ENCODE results near the gene AMD1.
A peak's percentile ranks its signal among the peaks of the same experiment; 100 is the strongest.
"Not testable (repeated sequence)": the region's sequence is repeated elsewhere in the genome, so short reads cannot be mapped to it uniquely, and the experiment has no call there.

The AMD1 gene

GRCh38 chr6:110873981-110874879 lies at the start of gene AMD1:
Gene AMD1 (plus strand): TSS chr6:110874785. CDS start chr6:110875106, 321 bp downstream.
- peak; percentile 67 to 98 (median 96) for DNase-seq

GRCh38 chr6:110826236-110827129 lies 48.1 kb upstream of the AMD1 start:
- DNase-seq: no peak

- DNase-seq: peak in 10 of 56 donors; percentile 5 to 50 (median 17)
These were observed 46.2 kb upstream of the AMD1 start for GRCh38 chr6:110828396-110828795.

GRCh38 chr6:110831405-110831804 lies 43.2 kb upstream of the AMD1 start:
- DNase-seq: no peak

GRCh38 chr6:110833831-110834230 lies 40.8 kb upstream of the AMD1 start:
- DNase-seq: no peak

GRCh38 chr6:110835751-110836150 lies 38.8 kb upstream of the AMD1 start:
- not testable (repeated sequence) for DNase-seq

- DNase-seq: no peak
These were observed 33.3 kb upstream of the AMD1 start for GRCh38 chr6:110841266-110841665.

- no peak for DNase-seq
These were observed 24.8 kb upstream of the AMD1 start for GRCh38 chr6:110849781-110850180.

- no peak for DNase-seq
These were observed 21.8 kb upstream of the AMD1 start for GRCh38 chr6:110852773-110853172.

GRCh38 chr6:110853754-110854477 lies 20.7 kb upstream of the AMD1 start:
- DNase-seq: no peak

- no peak for DNase-seq
These were observed 18.3 kb upstream of the AMD1 start for GRCh38 chr6:110856296-110856695.

GRCh38 chr6:110858016-110858415 lies 16.6 kb upstream of the AMD1 start:
- DNase-seq: no peak

- no peak for DNase-seq
These were observed 15.9 kb upstream of the AMD1 start for GRCh38 chr6:110858562-110859214.

GRCh38 chr6:110859335-110859792 lies 15.2 kb upstream of the AMD1 start:
- peak in 2 of 56 donors; percentile 8 to 14 for DNase-seq

- no peak for DNase-seq
These were observed 9.8 kb upstream of the AMD1 start for GRCh38 chr6:110864824-110865223.

- DNase-seq: peak in 24 of 56 donors; percentile 26 to 64 (median 46)
These were observed 429 bp downstream of the AMD1 start for GRCh38 chr6:110874880-110875547.

GRCh38 chr6:110875548-110876169 lies 1.1 kb downstream of the AMD1 start:
- DNase-seq: peak in 43 of 56 donors; percentile 18 to 79 (median 50)

GRCh38 chr6:110876170-110876773 lies 1.7 kb downstream of the AMD1 start:
- peak in 55 of 56 donors; percentile 20 to 87 (median 71) for DNase-seq
